Measurements from ENCODE around the gene PPARA. TPM values are rescaled to one million over a fixed set of nuclear protein-coding genes. Genes with fewer than 3 reads are reported as not detected.

The PPARA gene
- total and polyA plus RNA-seq, 9 of the 15 experiments (the other 6 are each of a cell fraction or from before 2014, with no cell fraction given), result 0.64 to 5.3 (median 3.5) TPM

DNA sequence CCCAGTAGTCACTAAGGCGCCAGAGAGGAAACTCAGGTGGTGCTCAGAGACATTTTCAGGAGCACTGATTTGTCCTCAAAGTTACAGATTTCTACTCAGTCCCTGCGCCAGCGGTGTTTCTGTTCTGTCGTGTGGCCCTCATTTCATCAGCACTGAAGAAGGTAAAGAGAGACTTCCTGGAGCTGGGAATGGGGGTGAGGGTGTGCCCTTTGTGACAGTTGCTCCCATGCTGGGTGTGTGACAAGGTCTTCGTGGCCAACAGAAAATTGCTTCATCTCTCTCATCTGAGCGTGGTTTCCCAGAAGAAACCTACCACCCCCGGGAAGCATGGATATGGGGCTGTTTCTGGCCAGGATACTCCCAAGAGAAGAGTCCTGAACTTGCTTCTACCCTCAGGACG lies 2.0 kb upstream of the PPARA start:
- Histone ChIP-seq H3K79me2 (ENCODE audit: control insufficient read depth, insufficient read depth, low read length) (0 out of 3 replicates have a peak, but pooled peaks cover 5% of the 10 kb centered on the region), H3K9me3 (replicated peaks; ENCODE audit: control insufficient read depth, insufficient read depth, low read depth, low read length) (no peaks in the 10 kb centered on the region), H3K27me3 (ENCODE audit: control insufficient read depth in 2 of 2, insufficient read depth in 2 of 2, low read length in 2 of 2) (peaks cover 9 to 40% of the 10 kb centered on the region in 2 experiments; a peak in 4 of 5 replicates), H2AFZ (ENCODE audit: low read depth, low read length) (no peak overlapping the region), H3K9ac (ENCODE audit: insufficient read depth in 1 of 2, low read depth in 2 of 2, low read length in 2 of 2) (no peak overlapping the region), H3K4me3 (no peak overlapping the region), H3K36me3 (ENCODE audit: control insufficient read depth, insufficient read depth, low read length) (peaks cover 5% of the 10 kb centered on the region; the same call in 2 of the 3 replicates), H3K27ac (ENCODE audit: extremely low read depth, low read depth, low read length) (no peak overlapping the region), H3K9me1 (ENCODE audit: control insufficient read depth, insufficient read depth, low read length) (no peaks in the 10 kb centered on the region), H4K20me1 (replicated peaks; ENCODE audit: control insufficient read depth, insufficient read depth, low read length) (no peaks in the 10 kb centered on the region), H3K4me2 (ENCODE audit: insufficient read depth, low read length) (no peak overlapping the region), H3K4me1 (replicated peaks in 1 of 2; ENCODE audit: control insufficient read depth in 2 of 2, insufficient read depth in 2 of 2, low read length in 2 of 2) (peaks cover 6 to 32% of the 10 kb centered on the region in 2 experiments; a peak in 4 of 5 replicates)
- intact Hi-C loops (cut with micrococcal nuclease) (no loop called here), in situ Hi-C loops (cut with MboI) (loop anchor here (10.0 kb wide), 1 partner anchor 96 kb away; no protein-coding TSS in a partner anchor)
- FAIRE-seq (no peak), DNase-seq (ENCODE audit: extremely low read depth in 1 of 4, low spot score in 3 of 4) (no peak), ATAC-seq (no peak)
- CTCF ChIA-PET (ENCODE audit: low intra/inter-chr PET ratio), result no interaction called here
- 1% methylated on average over 8 of the region's 8 CpGs for WGBS (ENCODE audit: insufficient coverage, low coverage, missing lambda C conversion rate)
- no TSS peak for BruUV-seq (replicated peaks)
- TF ChIP-seq ZNF184 (CRISPR knock-in tag; IDR thresholded peaks at IDR 0.05) (no peak), KDM1A (IDR thresholded peaks at IDR 0.05) (0 out of 4 replicates have a peak, but pooled peaks of 1 of the 2 experiments have one; percentile 8), POU5F1 (IDR thresholded peaks at IDR 0.05; ENCODE audit: borderline replicate concordance, low read depth, low read length, partially characterized antibody) (no peak)
- POLR2A ChIA-PET, result interaction anchor here (0.5 to 0.6 kb wide), 3 partner anchors 44 to 555 kb away, joined by 3 to 4 read pairs (median 3); no protein-coding TSS in a partner anchor

DNA sequence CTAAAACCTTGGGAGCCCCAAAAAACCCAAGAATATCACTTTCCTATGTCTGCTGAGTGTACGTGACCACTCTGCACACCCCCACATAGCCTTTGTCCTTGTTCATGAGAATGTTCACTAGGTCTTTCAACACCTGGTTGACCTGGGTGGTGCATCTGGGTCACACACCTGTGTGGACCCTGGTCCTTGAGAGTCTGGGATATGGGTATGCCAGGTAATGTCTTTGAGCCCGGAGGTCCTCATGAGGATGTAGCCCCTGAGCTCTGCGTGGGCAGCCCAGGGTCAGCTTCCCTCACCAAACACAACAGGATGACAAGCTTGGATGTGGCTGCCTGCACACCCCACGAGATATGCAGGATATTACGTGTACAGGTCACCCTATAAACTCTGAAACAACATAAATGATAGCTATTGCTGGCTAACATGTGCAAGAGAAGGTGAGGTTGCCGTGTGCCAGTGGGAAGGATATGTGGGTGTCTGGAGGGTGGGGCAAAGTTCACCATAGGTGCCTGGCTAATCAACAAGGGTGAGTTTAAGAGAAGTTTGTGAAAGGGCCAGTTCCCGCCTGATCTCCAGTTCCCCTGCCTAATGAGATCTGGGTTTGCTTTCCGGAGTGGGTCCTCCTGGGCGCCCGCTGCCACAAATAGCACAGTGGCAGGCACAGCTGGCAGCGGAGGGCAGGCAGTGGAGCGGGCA lies 1.4 kb upstream of the PPARA start:
- intact Hi-C loops (cut with micrococcal nuclease), result no loop called here
- CTCF ChIA-PET (ENCODE audit: low intra/inter-chr PET ratio), result no interaction called here
- POLR2A ChIA-PET, result interaction anchor here (0.5 to 0.6 kb wide), 3 partner anchors 13 to 554 kb away, joined by 3 to 4 read pairs (median 3); no protein-coding TSS in a partner anchor
- DNase-seq (ENCODE audit: extremely low read depth in 1 of 4, low spot score in 3 of 4) (no peak), ATAC-seq (no peak), FAIRE-seq (no peak)
- H3K9me1 ChIP-seq (ENCODE audit: control insufficient read depth, insufficient read depth, low read length), result no peaks in the 10 kb centered on the region
- H3K4me1 ChIP-seq (replicated peaks in 1 of 2; ENCODE audit: control insufficient read depth in 2 of 2, insufficient read depth in 2 of 2, low read length in 2 of 2), result peaks cover 6 to 32% of the 10 kb centered on the region in 2 experiments; a peak in 4 of 5 replicates
- H3K9ac ChIP-seq (ENCODE audit: insufficient read depth in 1 of 2, low read depth in 2 of 2, low read length in 2 of 2), result peak overlapping the region in 1 of 2 experiments; percentile 85; a peak in 2 of 4 replicates
- H3K4me2 ChIP-seq (ENCODE audit: insufficient read depth, low read length), result peak overlapping the region; percentile 68
- H3K27ac ChIP-seq (ENCODE audit: extremely low read depth, low read depth, low read length), result no peak overlapping the region
- BruUV-seq (replicated peaks), result no TSS peak
- WGBS (ENCODE audit: insufficient coverage, low coverage, missing lambda C conversion rate), result 16% methylated on average over 8 of the region's 12 CpGs
- H4K20me1 ChIP-seq (replicated peaks; ENCODE audit: control insufficient read depth, insufficient read depth, low read length), result no peaks in the 10 kb centered on the region
- no peaks in the 10 kb centered on the region for H3K9me3 ChIP-seq (replicated peaks; ENCODE audit: control insufficient read depth, insufficient read depth, low read depth, low read length)
- peak overlapping the region; percentile 57; the same call in 1 of the 2 replicates for H3K4me3 ChIP-seq
- H3K27me3 ChIP-seq (ENCODE audit: control insufficient read depth in 2 of 2, insufficient read depth in 2 of 2, low read length in 2 of 2), result peaks cover 9 to 38% of the 10 kb centered on the region in 2 experiments; a peak in 4 of 5 replicates
- H3K36me3 ChIP-seq (ENCODE audit: control insufficient read depth, insufficient read depth, low read length), result peaks cover 5% of the 10 kb centered on the region; the same call in 2 of the 3 replicates
- in situ Hi-C loops (cut with MboI), result loop anchor here (10.0 kb wide), 1 partner anchor 96 kb away; no protein-coding TSS in a partner anchor
- 0 out of 3 replicates have a peak, but pooled peaks cover 5% of the 10 kb centered on the region for H3K79me2 ChIP-seq (ENCODE audit: control insufficient read depth, insufficient read depth, low read length)
- peak overlapping the region; percentile 83; the same call in 1 of the 2 replicates for H2AFZ ChIP-seq (ENCODE audit: low read depth, low read length)
- no peak for TF ChIP-seq RBM14 (IDR thresholded peaks at IDR 0.05; ENCODE audit: borderline replicate concordance, insufficient read depth, low read depth, low read length)
- no peak for TF ChIP-seq MBD2 (IDR thresholded peaks at IDR 0.05; ENCODE audit: borderline replicate concordance, low read depth)
- TF ChIP-seq, protein P1, sequence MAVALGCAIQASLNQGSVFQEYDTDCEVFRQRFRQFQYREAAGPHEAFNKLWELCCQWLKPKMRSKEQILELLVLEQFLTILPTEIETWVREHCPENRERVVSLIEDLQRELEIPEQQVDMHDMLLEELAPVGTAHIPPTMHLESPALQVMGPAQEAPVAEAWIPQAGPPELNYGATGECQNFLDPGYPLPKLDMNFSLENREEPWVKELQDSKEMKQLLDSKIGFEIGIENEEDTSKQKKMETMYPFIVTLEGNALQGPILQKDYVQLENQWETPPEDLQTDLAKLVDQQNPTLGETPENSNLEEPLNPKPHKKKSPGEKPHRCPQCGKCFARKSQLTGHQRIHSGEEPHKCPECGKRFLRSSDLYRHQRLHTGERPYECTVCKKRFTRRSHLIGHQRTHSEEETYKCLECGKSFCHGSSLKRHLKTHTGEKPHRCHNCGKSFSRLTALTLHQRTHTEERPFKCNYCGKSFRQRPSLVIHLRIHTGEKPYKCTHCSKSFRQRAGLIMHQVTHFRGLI (CRISPR knock-in tag; IDR thresholded peaks at IDR 0.05), result no peak
- no peak for TF ChIP-seq E2F3 (CRISPR knock-in tag; IDR thresholded peaks at IDR 0.05)
- TF ChIP-seq SMARCA4 (IDR thresholded peaks at IDR 0.05), result no peak
- no peak for TF ChIP-seq NBN (IDR thresholded peaks at IDR 0.05; ENCODE audit: low read depth)
- TF ChIP-seq SMARCB1 (IDR thresholded peaks at IDR 0.05; ENCODE audit: insufficient read length, low read depth), result no peak
- TF ChIP-seq, protein P2, sequence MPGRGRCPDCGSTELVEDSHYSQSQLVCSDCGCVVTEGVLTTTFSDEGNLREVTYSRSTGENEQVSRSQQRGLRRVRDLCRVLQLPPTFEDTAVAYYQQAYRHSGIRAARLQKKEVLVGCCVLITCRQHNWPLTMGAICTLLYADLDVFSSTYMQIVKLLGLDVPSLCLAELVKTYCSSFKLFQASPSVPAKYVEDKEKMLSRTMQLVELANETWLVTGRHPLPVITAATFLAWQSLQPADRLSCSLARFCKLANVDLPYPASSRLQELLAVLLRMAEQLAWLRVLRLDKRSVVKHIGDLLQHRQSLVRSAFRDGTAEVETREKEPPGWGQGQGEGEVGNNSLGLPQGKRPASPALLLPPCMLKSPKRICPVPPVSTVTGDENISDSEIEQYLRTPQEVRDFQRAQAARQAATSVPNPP (IDR thresholded peaks at IDR 0.05; ENCODE audit: borderline replicate concordance, insufficient read depth, insufficient read length), result no peak
- TF ChIP-seq MECOM (CRISPR knock-in tag; IDR thresholded peaks at IDR 0.05), result no peak

All from K562 (cell line).